GM21526 (cell line): ENCODE data around the gene TRIM34.
"Not testable (repeated sequence)": the region's sequence is repeated elsewhere in the genome, so short reads cannot be mapped to it uniquely, and the experiment has no call there.

Experiments used
- ATAC-seq: cut with Tn5 transposase; IDR thresholded peaks from one replicate; pipeline ENCODE4 v1.9.1; 2021; ENCODE audit warnings: moderate library complexity; ENCODE audit not compliant: unreplicated experiment, low FRiP score

TRIM34 gene

DNA sequence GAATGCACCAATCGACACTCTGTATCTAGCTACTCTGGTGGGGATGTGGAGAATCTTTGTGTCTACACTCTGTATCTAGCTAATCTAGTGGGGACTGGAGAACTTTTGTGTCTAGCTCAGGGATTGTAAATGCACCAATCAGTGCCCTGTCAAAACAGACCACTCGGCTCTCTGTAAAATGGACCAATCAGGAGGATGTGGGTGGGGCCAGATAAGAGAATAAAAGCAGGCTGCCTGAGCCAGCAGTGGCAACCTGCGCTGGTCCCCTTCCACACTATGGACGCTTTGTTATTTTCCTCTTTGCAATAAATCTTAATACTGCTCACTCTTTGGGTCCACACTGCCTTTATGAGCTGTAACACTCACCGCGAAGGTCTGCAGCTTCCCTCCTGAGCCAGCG, 58.8 kb downstream of the TRIM34 start:
- ATAC-seq = not testable (repeated sequence)

DNA sequence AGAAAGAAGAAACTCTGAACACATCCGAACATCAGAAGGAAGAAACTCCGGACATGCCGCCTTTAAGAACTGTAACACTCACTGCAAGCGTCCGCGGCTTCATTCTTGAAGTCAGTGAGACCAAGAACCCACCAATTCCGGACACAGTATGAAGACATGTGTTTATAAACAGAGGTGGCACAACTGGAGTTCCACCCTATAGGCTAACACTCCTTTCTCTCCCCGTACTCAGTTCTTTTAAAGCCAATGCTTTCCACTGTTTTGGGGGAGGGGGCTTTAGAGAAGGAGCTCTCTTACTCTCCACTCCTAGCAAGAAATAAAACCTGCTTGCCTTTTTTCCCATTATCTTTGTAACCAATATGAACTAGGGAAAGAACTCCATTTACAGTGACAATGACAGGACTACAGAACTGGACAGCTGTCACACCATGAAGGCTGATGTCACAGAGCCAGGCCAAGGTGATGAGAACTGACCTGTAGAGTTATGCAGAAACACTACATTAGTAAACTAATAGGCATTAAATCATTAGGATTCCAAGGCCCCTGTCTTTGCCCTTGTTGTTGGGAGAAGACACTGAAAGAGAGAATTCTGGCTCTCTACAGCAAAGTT, 59.3 kb downstream of the TRIM34 start:
- ATAC-seq = peak; percentile 7

DNA sequence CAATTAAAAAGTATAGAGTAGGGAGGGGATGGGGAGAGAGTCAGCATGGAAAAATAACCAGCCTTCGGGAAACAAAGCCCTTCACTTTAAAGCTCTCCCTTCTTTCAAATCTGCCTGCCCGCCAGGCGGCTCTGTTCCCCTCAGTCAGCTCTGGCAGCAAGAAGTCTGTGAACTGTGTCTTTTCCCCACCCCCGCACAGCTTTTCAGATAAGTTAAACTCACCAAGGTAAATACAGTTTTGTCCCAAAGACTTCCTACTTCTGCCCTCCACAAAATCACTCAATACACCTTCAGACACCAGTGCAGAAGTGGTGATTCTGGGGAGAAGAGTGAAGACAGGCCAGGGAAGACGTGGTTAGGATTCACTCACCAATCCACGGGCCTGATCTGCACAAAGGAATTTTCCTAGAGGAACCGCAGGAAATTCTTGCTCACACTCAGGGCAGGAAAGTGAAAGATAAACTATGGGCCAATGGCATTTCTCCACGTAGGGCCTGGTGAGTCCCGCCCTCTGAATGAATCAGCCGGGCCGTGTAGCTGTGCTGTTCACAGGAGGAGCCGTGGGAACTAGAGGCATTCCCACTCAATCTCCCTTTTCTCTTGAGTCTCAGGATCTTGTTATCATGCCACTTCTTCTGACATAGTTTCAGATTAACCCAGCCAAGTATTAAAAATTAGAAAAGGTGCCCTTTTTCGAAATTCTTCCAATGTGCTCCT, 60.0 kb downstream of the TRIM34 start, which contains the start of gene TRIM5:
TRIM5 (minus strand) TSS at position 429 of the 717 bp plus-strand sequence. CDS start 4,897 bp downstream, outside the sequence.
- peak; percentile 76 for ATAC-seq

DNA sequence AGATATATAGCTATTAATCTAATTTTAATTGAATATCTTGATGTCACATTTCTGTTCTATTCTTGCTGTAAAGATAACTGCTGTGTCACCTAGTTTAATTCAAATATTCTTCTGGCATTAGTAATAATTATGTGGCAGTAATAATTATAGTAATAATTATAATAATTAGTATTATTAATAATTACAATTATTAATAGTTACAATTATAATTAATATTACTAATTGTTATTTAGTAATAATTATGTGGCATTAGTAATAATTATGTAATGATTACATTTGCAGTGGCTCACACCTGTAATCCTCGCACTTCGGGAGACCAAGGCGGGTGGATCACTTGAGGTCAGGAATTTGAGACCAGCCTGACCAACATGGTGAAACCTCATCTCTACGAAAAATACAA, 61.6 kb downstream of the TRIM34 start:
- no peak for ATAC-seq

DNA sequence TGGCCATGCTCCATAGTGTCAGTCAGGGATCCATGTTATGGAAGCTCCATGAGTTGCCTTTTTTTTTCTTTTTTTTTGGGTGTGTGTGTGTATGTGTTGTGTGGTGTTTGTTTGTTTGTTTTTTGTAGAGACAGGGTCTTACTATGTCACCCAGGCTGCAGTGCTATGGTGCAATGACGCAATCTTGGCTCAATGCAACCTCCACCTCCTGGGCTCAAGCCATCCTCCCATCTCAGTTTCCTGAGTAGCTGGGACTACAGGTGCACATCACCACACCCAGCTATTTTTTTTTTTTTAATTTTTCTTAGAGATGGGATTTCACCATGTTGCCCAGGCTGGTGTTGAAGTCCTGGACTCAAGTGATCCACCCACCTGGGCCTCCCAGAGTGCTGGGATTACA, 63.7 kb downstream of the TRIM34 start:
- ATAC-seq = no peak

DNA sequence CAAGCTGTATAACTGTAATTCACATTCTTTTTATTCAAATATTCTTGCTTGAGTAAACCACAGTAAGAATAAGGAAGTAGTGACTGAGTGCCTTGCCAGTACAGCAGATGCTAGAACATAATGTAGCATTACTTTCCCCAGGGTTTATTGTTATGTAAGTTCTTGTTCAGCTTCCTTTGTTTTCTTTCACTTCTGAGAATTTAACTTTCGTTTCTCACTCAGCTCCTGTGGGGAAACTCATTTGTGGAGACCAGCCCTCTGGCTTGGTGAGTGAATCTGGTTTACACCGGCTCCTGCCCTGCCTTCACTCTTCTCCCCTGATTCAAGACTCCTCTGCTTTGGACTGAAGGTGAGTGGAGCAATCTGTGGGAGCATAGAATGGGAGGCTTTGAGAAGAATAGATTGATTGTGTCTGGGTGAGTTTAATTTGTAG, 64.8 kb downstream of the TRIM34 start, which contains the start of gene TRIM22:
TRIM22 (plus strand) TSS at position 240 of the 433 bp plus-strand sequence. CDS start 6,443 bp downstream, outside the sequence.
- ATAC-seq = peak; percentile 76

DNA sequence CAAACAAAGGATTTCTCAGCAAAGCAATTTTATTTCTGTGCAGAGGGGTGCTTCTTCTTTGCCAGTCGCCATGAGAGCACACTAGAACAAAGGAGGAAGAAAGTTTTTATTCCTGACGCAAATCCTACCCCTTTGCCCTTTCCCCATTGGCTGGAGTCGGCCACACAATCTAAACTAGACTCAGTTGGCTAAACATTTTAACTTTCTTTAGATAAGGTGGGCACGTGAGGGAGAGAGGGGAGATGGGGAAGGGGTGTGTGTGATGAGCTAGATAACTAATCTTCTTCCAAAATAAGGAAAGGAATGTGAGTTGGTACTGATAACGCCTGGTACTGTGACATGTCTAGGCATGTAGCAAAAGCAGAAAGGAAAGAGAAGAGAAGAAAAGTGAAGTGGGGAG, 65.4 kb downstream of the TRIM34 start:
- no peak for ATAC-seq

DNA sequence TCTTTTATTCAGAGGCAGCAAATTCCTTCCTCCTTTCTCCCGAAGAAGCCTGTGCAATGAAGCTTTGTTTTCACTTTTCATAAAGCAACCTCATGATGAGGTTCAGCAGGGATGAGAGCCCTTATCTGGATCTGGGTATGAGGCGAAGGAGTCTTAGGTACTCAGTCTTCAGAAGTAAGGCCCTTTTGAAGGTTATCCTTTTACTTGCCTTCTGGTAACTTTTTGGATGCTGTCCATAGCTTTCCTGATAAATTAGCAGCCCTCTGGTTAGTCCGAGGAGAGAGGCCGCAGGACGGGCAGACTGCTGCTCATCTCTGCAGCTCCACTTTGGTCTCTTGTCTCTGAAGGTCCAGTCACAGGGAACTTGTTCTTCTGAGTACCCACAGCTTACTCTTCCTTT, 65.9 kb downstream of the TRIM34 start:
- ATAC-seq = no peak

DNA sequence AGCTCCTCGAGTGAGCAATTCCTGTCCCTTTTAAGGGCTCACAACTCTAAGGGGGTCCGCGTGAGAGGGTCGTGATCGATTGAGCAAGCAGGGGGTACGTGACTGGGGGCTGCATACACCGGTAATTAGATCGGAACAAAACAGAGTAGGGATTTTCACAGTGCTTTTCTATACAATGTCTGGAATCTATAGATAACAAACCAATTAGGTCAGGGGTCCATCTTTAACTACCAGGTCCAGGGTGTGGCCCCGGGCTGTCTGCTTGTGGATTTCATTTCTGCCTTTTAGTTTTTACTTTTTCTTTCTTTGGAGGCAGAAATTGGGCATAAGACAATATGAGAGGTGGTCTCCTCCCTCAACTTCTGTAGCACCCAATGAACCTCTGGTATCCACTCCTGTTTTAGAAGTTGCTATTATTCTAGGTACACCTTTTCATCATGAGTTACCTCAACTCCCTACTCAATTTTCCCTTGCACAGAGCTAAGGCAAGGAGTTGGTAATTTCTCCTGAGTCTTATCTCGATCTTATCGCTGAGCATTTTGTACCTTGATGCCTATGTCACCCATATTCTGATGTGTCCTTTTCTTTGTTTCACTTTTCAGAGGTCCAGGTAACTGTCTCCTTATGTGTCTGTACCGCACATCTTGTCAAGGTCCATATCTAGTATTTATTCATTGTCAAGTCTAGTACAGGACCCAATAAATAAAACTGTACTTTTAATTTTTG, 66.6 kb downstream of the TRIM34 start:
- not testable (repeated sequence) for ATAC-seq

DNA sequence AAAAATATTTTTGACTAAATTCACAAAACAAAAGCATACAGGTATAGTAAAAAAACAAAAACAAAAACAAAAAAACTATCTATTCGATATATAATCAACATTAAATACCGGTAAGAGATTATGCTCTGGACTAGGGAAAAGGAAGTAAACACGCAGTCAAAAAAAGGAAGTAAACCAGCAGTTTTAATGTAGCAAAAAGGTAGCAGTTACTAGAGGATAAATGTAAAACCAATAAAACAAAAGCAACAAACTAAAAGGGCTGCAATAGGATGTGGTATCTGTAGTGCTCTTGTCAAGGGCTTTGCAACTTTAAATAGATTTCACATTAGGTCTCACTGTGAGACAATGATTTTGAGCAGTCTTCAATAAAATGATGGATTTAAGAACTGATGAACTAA, 67.2 kb downstream of the TRIM34 start:
- ATAC-seq = no peak
